HG03571 (cell line): ENCODE measurements around the gene KIF7.
"Not testable (repeated sequence)": the region's sequence is repeated elsewhere in the genome, so short reads cannot be mapped to it uniquely, and the experiment has no call there.

ENCODE experiments used
- ATAC-seq: cut with Tn5 transposase; IDR thresholded peaks from one replicate; pipeline ENCODE4 v1.9.1; 2021; ENCODE audit not compliant: unreplicated experiment

KIF7 gene

DNA sequence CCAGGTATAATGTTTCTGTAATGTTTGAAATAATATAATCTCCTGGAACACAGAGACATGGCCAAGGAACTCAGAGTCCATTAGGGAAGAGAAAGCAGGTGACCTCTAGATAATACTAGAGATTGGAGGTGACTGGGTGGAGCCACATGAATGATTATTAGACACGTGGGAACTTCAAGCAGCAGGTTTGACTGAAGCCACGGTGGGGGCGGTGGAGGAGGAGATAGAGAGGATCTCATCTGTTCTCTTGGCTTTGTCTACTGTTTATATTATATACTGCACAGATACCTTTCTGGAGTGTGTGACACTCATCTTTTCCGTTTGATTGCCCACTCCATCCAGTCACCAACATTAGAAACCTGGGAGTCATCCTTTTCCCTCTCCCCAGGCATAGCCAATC is 33.7 kb downstream of the KIF7 start:
- ATAC-seq: no peak

DNA sequence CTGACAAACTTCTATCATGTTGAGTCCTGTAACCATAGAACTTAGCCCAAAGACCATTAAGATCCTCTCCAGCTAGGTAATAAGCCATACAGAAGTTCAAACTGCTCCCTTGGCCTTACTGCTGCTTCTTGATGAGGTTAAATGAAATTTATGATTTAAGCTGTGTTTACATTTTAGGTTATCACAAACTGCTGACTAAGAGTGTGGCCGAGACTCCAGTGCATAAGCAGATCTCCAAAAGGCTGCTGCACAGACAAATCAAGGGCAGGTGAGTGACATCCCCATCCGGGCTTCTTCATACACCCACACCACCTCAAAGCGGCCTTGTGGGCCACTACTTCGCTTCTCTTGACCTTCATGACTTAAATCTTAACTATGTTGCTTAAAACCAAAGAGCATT is 39.0 kb downstream of the KIF7 start:
- no peak for ATAC-seq

DNA sequence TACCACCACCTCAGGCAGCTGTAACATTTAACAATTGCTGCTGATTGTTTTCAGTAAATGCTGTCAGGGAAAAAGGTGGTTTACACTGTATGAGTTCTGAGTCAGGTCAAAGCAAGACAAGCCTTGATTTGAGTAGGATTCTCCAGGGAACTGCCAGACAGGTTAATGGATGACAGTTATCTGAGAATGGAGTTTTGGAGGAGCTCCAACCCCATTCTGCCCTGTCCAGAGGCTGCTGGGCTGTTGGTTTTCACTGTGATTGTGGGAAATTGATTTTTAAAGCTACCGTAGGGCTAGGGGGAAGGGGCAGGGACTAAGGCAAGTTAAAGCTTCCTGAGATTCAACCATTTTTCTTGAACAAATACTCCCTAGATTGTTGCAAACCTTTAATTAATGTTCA is 40.1 kb downstream of the KIF7 start:
- no peak for ATAC-seq

DNA sequence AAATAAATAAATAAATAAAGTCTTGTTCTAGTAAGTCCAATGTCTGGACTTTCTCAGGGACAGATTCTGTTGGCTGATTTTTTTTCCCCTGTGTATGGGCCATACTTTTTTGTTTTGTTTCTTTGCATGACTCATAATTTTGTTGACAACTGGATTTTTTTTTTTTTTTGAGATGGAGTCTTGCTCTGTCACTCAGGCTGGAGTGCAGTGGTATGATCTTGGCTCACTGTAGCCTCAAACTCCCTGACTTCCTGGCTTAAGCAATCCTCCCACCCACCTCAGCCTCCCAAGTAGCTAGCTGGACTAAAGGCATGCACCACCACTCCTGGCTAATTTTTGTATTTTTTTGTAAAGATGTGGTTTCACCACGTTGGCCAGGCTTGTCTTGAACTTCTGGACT is 41.1 kb downstream of the KIF7 start:
- ATAC-seq: no peak

DNA sequence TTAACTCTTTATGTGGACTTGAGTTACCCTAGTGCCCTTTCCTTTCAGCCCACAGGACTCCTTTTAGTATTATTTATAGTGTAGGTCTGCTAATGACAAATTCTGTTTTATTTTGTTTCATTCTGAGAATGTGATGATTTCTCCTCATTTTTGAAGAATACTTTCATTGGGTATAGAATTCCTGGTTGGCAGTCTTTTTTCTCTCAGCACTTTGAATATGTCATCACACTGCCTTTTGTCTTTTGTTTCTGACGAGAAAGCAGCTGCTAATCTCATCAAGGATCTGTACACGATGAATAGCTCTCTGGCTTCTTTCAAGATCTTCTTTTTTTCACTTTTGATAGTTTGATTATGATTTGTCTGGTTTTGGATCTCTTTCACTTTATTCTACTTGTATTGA is 42.2 kb downstream of the KIF7 start:
- no peak for ATAC-seq

DNA sequence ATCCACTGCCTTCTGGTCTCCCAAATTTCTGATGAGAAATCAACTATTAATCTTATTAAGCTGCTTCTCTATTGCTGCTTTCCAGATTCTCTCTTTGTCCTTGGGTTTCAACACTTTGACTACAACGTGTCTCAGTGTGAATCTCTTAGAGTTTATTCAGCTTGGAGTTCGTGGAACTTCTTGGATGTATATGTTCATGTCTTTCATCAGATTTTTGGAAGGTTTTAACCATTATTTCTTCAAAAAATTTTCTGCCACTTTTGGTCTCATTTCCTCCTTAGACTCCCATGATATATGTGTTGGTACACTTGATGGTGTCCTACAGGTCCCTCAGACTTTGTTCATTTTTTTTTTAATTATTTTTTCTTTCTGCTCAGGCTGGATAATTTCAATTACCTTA is 44.0 kb downstream of the KIF7 start:
- ATAC-seq: no peak

DNA sequence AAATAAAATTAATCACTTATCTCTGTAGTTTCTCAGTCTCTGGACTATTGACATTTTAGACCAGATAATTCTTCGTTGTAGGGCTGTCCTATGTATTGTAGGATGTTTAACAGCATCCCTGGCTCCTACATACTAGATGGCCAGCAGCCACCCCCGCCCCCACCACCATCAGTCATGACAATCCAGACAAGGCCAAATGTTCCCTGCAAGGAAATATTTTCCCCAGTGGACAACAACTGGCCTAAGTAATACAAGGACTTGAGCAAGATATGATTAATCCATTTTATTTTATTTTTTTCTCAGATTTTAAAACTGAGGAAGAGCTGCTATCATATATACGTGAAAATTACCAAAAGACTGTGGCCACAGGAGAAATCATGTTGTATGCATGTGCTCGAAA is 56.2 kb downstream of the KIF7 start:
- ATAC-seq: no peak

DNA sequence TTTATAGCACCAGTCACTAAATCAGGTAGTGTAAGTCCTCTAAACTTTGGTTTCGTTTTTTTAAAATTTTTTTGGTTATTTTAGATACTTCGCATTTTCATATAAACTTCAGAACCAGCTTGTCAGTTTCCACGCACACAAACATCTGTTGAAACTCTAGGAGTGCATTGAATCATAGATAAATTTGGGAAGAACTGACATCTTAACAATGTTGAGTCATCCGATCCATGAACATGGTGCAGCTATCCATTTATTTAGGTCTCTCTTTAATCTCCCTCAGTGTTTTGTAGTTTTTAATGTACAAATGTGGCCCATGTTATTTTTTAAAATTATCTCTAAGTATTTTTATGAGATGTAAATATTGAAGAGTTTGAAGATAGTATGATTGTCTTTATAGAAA is 62.2 kb downstream of the KIF7 start:
- no peak for ATAC-seq

DNA sequence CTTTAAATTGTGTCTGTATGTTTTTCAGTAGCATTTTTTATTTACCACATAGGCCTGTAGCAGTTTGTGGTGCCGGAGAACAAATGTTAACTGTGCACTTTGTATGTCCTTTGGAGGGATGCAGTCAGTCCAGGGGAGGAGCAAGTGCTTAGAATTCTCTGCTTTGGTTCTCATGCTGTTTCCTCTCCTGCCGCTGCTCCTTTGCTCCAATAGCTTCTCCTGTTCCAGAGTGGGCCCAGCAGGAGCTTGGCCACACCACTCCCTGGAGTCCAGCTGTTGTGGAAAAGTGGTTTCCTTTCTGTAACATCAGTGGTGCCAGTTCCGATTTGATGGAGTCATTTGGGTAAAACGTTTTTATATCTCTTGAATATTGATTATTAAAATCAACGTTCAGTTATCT is 63.4 kb downstream of the KIF7 start:
- ATAC-seq: no peak

DNA sequence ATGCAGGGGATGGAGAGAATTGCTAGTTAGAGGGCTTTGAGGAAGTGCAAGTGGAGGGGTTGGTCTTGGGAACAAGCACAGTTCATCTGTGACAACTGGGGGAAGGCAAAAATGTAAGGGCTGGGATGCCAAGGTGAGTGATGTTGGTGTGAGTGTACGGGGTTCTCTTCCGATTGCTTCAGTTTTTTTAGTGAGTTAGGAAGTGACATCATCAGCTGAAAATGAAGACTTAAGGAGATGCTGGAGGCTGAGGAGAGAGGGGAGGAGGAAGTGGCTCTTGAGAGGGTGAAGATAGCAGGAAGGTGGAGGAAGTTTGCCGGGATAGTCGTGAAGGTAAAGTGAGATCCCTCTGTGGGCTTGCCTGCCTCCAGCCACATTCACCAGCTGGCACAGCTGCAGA is 67.3 kb downstream of the KIF7 start:
- no peak for ATAC-seq

DNA sequence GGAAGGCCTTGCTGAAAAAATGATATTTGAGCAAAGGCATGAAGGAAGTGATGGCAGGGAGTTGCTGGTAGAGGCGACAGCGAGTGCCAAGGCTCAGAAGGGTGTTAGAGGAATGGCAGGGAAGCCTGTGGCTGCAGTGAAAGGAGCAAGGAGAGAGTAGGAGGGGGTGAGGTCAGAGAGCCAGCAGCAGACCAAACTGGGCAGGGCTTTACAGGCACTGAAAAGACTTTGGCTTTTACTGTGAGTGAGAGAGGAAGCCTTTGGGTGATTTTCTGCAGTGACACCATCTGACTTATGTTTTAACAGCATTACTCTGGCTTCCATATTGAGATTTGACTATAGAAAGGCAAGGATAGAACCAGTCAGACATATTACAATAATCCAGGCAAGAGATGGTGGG is 68.6 kb downstream of the KIF7 start:
- no peak for ATAC-seq

DNA sequence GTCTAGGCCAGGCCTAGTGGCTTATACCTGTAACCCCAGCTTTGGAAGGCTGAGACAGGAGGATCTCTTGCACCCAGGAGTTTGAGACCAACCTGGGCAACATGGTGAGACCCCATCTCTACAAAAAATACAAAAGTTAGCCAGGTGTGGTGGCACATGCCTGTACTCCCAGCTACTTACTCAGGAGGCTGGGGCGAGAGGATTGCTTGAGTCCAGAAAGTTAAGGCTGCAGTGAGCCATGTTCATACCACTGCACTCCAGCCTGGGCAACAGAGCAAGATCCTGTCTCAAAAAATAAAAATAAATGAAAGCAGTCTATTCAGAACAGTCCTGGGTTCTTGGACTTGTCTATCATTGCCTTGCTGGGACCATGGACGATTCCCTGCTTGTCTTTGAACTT is 74.5 kb downstream of the KIF7 start:
- not testable (repeated sequence) for ATAC-seq

DNA sequence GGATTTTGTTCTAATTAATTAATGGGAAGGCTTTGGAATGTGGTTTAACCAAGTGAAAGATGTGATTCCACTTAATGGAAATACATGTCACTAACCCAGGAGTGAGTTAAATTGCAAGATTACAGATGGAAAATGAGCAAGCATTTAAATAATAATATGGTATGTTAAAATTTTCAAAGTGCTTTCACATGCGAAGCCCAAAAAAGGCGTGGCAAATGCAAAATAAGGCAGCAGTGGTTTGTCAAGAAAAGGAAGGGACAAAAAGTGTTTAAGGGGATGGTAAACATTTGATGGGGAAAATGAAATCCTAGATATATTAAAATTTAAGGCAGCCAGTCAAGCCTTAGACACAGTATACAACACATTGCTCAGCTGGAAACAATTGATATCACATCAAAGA is 77.1 kb downstream of the KIF7 start:
- ATAC-seq: no peak
